GM21381 (cell line): ENCODE data around the gene LMO7.
"Not testable (repeated sequence)": the region's sequence is repeated elsewhere in the genome, so short reads cannot be mapped to it uniquely, and the experiment has no call there.

Source experiments
- ATAC-seq: cut with Tn5 transposase; IDR thresholded peaks from one replicate; pipeline ENCODE4 v1.9.1; 2021; ENCODE audit warnings: mild to moderate bottlenecking, moderate library complexity; ENCODE audit not compliant: unreplicated experiment

LMO7 gene

GRCh38 chr13:75695908-75696307, 59.8 kb downstream of the LMO7 start:
- not testable (repeated sequence) for ATAC-seq

- no peak for ATAC-seq
These were observed 62.9 kb downstream of the LMO7 start for GRCh38 chr13:75699062-75699461.

- not testable (repeated sequence) for ATAC-seq
These were observed 63.6 kb downstream of the LMO7 start for GRCh38 chr13:75699717-75700116.

GRCh38 chr13:75700552-75700951, 64.4 kb downstream of the LMO7 start:
- no peak for ATAC-seq

- ATAC-seq, result no peak
These were observed 66.3 kb downstream of the LMO7 start for GRCh38 chr13:75702476-75702875.

- ATAC-seq, result no peak
These were observed 67.6 kb downstream of the LMO7 start for GRCh38 chr13:75703769-75704168.

GRCh38 chr13:75704194-75704926, 68.2 kb downstream of the LMO7 start:
- no peak for ATAC-seq

- no peak for ATAC-seq
These were observed 68.8 kb downstream of the LMO7 start for GRCh38 chr13:75704927-75705288.

GRCh38 chr13:75705395-75705794, 69.3 kb downstream of the LMO7 start:
- no peak for ATAC-seq

GRCh38 chr13:75705908-75706307, 69.8 kb downstream of the LMO7 start:
- no peak for ATAC-seq

GRCh38 chr13:75713852-75714251, 77.7 kb downstream of the LMO7 start:
- ATAC-seq, result no peak

- ATAC-seq, result peak; percentile 97
These were observed 79.7 kb downstream of the LMO7 start for GRCh38 chr13:75715601-75716523.

- no peak for ATAC-seq
These were observed 81.4 kb downstream of the LMO7 start for GRCh38 chr13:75717525-75717924.

GRCh38 chr13:75721307-75721706, 85.2 kb downstream of the LMO7 start:
- no peak for ATAC-seq

GRCh38 chr13:75723901-75724300, 87.8 kb downstream of the LMO7 start:
- ATAC-seq, result no peak

GRCh38 chr13:75724752-75725517, 88.8 kb downstream of the LMO7 start:
- ATAC-seq, result no peak

- no peak for ATAC-seq
These were observed 89.6 kb downstream of the LMO7 start for GRCh38 chr13:75725736-75726135.

GRCh38 chr13:75726306-75726705, 90.2 kb downstream of the LMO7 start:
- no peak for ATAC-seq

- not testable (repeated sequence) for ATAC-seq
These were observed 97.0 kb downstream of the LMO7 start for GRCh38 chr13:75733113-75733512.

- no peak for ATAC-seq
These were observed 100.0 kb downstream of the LMO7 start for GRCh38 chr13:75736173-75736572.

GRCh38 chr13:75738841-75739240, 102.7 kb downstream of the LMO7 start:
- ATAC-seq, result no peak
